Activated T-helper 9 cell treated with anti-CD3 and anti-CD28 coated beads, Interleukin-2, amount 50 U/mL, for 16 hours (primary cell): ENCODE results near the gene ZNF280A.
"Not testable (repeated sequence)": the region's sequence is repeated elsewhere in the genome, so short reads cannot be mapped to it uniquely, and the experiment has no call there.

Experiments
- DNase-seq: peaks from one replicate; pipeline ENCODE4 v3.0.0-alpha.2; 2020; ENCODE audit warnings: low read depth

Gene ZNF280A

GRCh38 chr22:22468794-22469469, 51.1 kb downstream of the ZNF280A start:
- DNase-seq: not testable (repeated sequence)

- DNase-seq: no peak
Observed at GRCh38 chr22:22467112-22467511, 53.0 kb downstream of the ZNF280A start.

GRCh38 chr22:22465782-22466181, 54.3 kb downstream of the ZNF280A start:
- DNase-seq: no peak

GRCh38 chr22:22465094-22465602, 54.9 kb downstream of the ZNF280A start:
- no peak for DNase-seq

GRCh38 chr22:22464541-22465054, 55.5 kb downstream of the ZNF280A start:
- no peak for DNase-seq

- DNase-seq: peak; percentile 7
Observed at GRCh38 chr22:22463855-22464540, 56.1 kb downstream of the ZNF280A start.
